ENCODE data around the gene KRTAP5-3.

The KRTAP5-3 gene

DNA sequence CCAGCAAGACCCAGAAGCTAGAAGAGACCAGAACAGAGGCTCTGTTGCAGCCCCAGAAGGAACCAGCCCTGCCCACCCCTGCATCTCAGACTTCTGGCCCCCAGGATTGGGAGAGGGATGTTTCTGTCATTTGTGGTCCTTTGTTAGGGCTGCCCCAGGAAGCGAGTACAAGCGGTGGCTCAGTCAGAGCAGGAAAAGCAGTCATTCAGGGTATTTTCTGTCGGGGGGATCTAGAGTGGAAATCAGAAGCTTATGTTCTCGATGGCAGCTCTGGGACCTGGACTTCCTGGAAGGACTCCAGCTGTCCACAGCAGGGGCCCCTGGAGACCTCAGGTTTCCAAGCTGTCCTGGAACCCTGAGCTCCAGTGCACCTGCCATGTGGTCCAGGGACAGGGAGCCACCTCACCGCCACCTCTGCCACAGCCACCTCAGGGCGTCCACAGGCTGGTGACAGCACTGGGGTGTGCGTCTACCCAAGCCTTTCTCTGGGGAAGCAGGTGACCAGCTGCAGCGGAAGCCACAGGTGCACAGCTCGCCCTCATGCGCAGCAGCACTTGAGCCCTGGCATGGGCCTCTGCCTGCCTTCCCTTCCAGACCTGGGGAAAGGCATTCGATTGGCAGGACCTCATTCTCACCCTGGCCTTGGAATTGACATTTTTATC, 23.9 kb upstream of the KRTAP5-3 start:
- no peak overlapping the region for H3K4me3 ChIP-seq (ENCODE audit: low read length, poor library complexity, severe bottlenecking)
- H3K27me3 ChIP-seq (ENCODE audit: insufficient read depth, low read length, poor library complexity, severe bottlenecking) = no peaks in the 10 kb centered on the region
- H3K79me2 ChIP-seq (ENCODE audit: insufficient read depth, low read length) = no peaks in the 10 kb centered on the region
- TF ChIP-seq EZH2phosphoT487 (IDR thresholded peaks at IDR 0.05; ENCODE audit: borderline replicate concordance) = no peak
- TF ChIP-seq, protein P1, sequence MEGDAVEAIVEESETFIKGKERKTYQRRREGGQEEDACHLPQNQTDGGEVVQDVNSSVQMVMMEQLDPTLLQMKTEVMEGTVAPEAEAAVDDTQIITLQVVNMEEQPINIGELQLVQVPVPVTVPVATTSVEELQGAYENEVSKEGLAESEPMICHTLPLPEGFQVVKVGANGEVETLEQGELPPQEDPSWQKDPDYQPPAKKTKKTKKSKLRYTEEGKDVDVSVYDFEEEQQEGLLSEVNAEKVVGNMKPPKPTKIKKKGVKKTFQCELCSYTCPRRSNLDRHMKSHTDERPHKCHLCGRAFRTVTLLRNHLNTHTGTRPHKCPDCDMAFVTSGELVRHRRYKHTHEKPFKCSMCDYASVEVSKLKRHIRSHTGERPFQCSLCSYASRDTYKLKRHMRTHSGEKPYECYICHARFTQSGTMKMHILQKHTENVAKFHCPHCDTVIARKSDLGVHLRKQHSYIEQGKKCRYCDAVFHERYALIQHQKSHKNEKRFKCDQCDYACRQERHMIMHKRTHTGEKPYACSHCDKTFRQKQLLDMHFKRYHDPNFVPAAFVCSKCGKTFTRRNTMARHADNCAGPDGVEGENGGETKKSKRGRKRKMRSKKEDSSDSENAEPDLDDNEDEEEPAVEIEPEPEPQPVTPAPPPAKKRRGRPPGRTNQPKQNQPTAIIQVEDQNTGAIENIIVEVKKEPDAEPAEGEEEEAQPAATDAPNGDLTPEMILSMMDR (conservative IDR thresholded peaks at IDR 0.05; ENCODE audit: low read length) = no peak
- H3K4me1 ChIP-seq (ENCODE audit: insufficient read depth, low read length, poor library complexity, severe bottlenecking) = no peaks in the 10 kb centered on the region
- no peaks in the 10 kb centered on the region for H3F3A ChIP-seq (ENCODE audit: low read depth)
- H4K20me1 ChIP-seq (ENCODE audit: insufficient read depth, low read length, poor library complexity, severe bottlenecking) = no peaks in the 10 kb centered on the region
- no peaks in the 10 kb centered on the region for H3K36me3 ChIP-seq (ENCODE audit: insufficient read depth, low read length)
- H2AFZ ChIP-seq (ENCODE audit: low read length) = no peak overlapping the region; the same call in 1 of the 2 replicates
- H3K4me2 ChIP-seq (ENCODE audit: low read depth, low read length, poor library complexity, severe bottlenecking) = no peak overlapping the region
- H3K9me2 ChIP-seq (replicated peaks; ENCODE audit: low read depth, low read length) = no peaks in the 10 kb centered on the region
- no peak overlapping the region for H3K9ac ChIP-seq (ENCODE audit: low read depth, low read length, poor library complexity, severe bottlenecking)
- no peaks in the 10 kb centered on the region for H3K9me3 ChIP-seq (ENCODE audit: insufficient read depth, low read depth, low read length)

DNA sequence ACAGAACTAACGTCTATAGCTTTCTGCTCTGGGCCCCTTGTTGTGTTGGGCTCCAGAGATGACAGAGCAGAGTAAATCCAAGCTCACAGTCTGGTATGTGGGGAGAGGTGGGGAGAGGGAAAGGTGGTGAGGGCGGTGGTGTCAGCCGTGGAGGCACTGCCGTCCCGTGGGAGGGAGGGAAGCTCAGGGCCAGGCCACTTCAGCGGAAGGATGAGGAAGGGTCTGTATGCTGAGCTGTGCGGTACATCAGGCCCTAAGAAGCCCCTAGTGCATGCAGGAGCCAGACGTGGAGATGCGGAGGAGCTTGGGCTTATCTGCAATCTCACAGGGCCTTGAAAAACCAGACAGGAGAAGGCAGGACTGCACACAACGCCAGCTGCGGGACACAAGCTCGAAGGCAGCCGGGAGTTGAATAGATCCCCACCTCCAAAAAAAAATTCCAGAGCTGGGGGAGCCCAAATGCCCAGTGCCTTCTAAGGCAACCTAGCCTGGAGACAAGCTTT, 22.9 kb upstream of the KRTAP5-3 start:
- no peaks in the 10 kb centered on the region for H3K9me3 ChIP-seq (ENCODE audit: insufficient read depth, low read depth, low read length)
- H3K9ac ChIP-seq (ENCODE audit: low read depth, low read length, poor library complexity, severe bottlenecking) = no peak overlapping the region
- no peaks in the 10 kb centered on the region for H3K9me2 ChIP-seq (replicated peaks; ENCODE audit: low read depth, low read length)
- no peaks in the 10 kb centered on the region for H4K20me1 ChIP-seq (ENCODE audit: insufficient read depth, low read length, poor library complexity, severe bottlenecking)
- no peaks in the 10 kb centered on the region for H3K4me1 ChIP-seq (ENCODE audit: insufficient read depth, low read length, poor library complexity, severe bottlenecking)
- H3K36me3 ChIP-seq (ENCODE audit: insufficient read depth, low read length) = no peaks in the 10 kb centered on the region
- H3K79me2 ChIP-seq (ENCODE audit: insufficient read depth, low read length) = no peaks in the 10 kb centered on the region
- H3K4me2 ChIP-seq (ENCODE audit: low read depth, low read length, poor library complexity, severe bottlenecking) = no peak overlapping the region
- H3F3A ChIP-seq (ENCODE audit: low read depth) = no peaks in the 10 kb centered on the region
- H2AFZ ChIP-seq (ENCODE audit: low read length) = no peak overlapping the region
- TF ChIP-seq, protein P1 (conservative IDR thresholded peaks at IDR 0.05; ENCODE audit: low read length) = no peak
- no peak for TF ChIP-seq EZH2phosphoT487 (IDR thresholded peaks at IDR 0.05; ENCODE audit: borderline replicate concordance)
- H3K4me3 ChIP-seq (ENCODE audit: low read length, poor library complexity, severe bottlenecking) = no peak overlapping the region
- H3K27me3 ChIP-seq (ENCODE audit: insufficient read depth, low read length, poor library complexity, severe bottlenecking) = no peaks in the 10 kb centered on the region

DNA sequence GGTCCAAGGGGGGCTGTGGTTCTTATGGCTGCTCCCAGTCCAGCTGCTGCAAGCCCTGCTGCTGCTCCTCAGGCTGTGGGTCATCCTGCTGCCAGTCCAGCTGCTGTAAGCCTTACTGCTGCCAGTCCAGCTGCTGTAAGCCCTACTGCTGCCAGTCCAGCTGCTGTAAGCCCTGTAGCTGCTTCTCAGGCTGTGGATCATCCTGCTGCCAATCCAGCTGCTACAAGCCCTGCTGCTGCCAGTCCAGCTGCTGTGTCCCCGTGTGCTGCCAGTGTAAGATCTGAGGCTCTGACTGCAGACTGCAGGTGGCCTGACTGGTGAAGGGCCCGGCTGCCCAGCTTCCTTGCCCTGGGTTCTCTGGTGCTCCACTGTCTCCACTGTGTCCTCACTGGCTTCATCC, 22.0 kb upstream of the KRTAP5-3 start:
- Histone ChIP-seq H2AFZ (ENCODE audit: low read length) (no peak overlapping the region), H4K20me1 (ENCODE audit: insufficient read depth, low read length, poor library complexity, severe bottlenecking) (no peaks in the 10 kb centered on the region), H3K4me2 (ENCODE audit: low read depth, low read length, poor library complexity, severe bottlenecking) (no peak overlapping the region), H3K9ac (ENCODE audit: low read depth, low read length, poor library complexity, severe bottlenecking) (no peak overlapping the region), H3K79me2 (ENCODE audit: insufficient read depth, low read length) (no peaks in the 10 kb centered on the region), H3K9me2 (replicated peaks; ENCODE audit: low read depth, low read length) (no peaks in the 10 kb centered on the region), H3K27me3 (ENCODE audit: insufficient read depth, low read length, poor library complexity, severe bottlenecking) (no peaks in the 10 kb centered on the region), H3F3A (ENCODE audit: low read depth) (no peaks in the 10 kb centered on the region), H3K36me3 (ENCODE audit: insufficient read depth, low read length) (no peaks in the 10 kb centered on the region), H3K9me3 (ENCODE audit: insufficient read depth, low read depth, low read length) (no peaks in the 10 kb centered on the region), H3K4me1 (ENCODE audit: insufficient read depth, low read length, poor library complexity, severe bottlenecking) (no peaks in the 10 kb centered on the region), H3K4me3 (ENCODE audit: low read length, poor library complexity, severe bottlenecking) (no peak overlapping the region)
- TF ChIP-seq, protein P1 (conservative IDR thresholded peaks at IDR 0.05; ENCODE audit: low read length) = no peak
- no peak for TF ChIP-seq EZH2phosphoT487 (IDR thresholded peaks at IDR 0.05; ENCODE audit: borderline replicate concordance)

All from Loucy (cell line).